GM10847 (cell line): ENCODE data around the gene CARD10.

ENCODE experiments used
- POLR2A ChIP-seq: IDR thresholded peaks from 2 replicates; pipeline ENCODE4 v1.6.1; 2011; ENCODE audit not compliant: insufficient read length; ENCODE audit errors: extremely low read depth

The CARD10 gene

DNA sequence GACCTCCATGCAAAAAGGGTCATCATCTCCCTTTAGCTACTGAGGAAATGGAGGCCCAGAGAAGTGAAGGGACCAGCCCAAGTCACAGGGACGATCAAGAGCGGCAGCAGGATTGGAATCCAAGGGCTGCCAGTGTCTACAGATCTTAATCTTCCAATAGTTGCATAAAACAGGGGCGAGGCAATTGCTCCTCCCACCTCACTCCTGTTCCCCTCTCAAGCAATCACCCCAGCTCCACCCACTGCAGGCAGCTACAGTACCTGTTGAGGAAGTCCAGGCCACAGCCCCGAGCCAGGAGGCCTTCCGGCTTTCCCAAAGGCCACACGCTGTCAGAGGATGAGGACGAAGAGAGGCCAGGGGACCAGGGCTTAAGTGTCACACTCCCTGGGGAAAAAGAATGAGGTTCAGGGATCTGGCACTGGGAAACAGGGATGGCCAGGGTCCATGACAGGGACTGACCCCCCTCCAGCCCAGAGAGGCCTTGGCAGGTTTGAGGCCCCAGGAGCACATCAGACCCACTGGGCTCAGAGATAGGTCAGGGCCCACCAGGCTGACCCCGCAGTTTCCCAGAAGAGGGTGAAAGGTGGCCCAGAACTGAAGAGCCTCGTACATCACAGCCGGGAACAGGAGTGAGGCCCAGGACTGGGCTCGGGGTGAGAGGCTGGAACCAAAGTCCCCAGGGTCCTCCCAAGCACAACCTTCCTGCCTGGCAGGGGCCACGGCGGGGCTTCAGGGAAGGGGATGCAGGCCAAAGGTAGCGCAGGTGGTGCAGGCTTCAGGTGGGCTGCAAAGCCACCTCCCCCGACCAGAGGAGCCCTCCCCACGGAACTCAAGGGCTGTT lies 16.7 kb downstream of the CARD10 start:
- TF ChIP-seq POLR2A: no peak

DNA sequence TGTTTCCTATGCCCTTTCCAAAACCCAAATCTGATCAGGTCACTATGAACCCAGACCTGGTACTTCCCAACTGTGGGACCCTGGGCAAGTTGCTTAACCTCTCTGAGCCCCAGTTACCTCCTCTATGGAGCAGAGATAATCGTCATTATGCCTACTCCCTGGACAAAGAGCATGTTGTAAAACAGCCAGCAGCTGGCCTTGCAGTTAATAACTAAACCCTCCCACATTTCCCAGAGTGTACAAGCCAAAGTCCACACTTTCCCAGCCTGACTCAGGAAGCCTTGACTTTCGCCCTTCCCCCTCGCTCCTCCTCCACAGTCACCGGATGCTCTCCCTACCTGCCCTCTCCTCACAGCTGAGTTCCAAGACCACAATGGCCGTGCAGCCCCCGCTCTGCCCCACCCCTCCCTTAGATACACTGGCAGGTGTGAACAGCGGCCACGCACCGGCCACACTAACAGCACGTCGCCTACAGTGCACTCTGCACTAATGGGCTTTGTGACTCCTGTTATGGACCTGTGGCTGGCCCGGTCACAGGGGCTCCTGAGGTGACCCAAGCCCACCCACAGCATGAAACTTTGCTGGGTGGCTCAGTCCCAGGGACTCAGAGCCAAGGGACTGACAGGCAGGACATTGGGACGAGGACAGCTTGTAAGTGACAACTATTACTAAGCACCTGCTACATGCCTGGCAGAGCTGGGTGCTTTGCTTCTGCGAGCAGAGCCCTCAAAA lies 17.4 kb downstream of the CARD10 start:
- TF ChIP-seq POLR2A: no peak

DNA sequence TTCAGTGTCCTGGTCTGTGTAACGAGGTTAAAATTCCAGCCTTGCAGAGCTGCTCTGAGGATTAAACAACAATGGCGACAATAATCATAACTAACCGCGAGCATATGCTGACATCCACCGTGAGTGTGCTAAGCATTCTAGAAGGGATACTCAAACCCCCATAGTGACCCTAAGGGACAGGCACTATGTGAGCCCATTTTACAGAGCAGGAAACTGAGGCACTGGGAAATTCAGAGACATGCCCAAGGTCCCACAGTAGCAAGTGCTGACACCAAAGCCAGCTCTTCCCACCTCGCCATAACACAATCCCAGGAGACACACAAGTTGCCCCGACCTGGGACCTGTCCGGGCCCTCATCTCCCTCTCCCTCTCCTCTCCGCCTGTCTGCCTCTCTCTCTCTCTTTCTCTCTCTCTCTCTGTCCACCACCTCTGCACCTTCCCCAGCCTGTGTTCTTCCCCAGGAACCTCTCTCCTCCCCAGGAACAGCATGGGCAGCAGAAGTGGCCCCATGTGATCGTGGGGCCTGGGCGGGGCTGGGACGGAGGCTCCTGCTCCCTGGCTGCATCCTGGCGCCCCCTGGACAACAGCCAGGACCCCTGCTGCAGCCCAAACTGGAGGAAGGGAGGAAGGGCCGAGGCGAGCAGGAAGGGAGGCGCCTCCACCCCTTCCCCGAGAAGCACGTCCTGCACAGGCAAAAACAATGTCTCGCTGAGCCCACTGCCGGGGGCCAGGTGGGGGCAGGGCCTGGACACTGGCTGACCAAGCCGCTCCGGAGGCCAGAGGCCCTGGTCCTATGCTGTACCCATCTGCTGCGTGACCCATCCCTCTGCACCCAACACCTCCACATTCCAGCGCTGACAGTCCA lies 18.2 kb downstream of the CARD10 start:
- no peak for TF ChIP-seq POLR2A

DNA sequence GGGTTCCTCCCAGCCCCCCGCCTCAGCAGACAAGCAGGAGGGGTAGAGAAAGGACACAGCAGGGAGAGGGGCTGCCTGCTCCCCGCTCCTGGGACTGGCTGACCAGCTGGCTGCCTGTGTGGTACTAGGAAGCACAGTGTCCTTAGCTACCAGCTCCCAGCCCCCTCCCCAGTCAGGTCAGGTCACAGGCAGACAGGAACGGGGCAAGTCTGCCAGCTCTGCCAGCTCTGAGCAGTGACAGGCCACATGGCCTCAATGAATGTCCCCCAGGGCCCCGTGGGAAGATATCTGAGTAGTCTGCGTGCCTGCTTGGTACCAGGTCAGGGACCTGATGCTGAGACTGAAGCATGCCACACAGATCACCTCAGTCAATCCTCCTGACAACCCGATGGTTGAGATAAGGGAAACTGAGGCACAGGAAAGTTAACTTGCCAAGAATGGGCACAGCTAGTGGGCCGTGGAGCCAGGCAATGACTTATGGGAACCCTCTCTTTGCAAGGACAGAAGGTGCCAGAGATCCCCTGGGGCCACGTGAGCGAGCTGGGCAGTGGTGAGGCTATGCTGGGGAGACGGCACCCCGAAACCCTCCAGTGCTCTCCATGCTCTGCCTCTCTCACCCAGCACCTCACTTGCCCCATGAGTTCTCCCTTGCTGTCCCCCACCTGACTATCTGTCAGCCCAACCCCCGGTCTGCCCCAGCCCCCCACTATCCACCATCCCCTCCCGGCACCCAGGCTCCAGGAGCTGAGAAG lies 19.2 kb downstream of the CARD10 start:
- no peak for TF ChIP-seq POLR2A

DNA sequence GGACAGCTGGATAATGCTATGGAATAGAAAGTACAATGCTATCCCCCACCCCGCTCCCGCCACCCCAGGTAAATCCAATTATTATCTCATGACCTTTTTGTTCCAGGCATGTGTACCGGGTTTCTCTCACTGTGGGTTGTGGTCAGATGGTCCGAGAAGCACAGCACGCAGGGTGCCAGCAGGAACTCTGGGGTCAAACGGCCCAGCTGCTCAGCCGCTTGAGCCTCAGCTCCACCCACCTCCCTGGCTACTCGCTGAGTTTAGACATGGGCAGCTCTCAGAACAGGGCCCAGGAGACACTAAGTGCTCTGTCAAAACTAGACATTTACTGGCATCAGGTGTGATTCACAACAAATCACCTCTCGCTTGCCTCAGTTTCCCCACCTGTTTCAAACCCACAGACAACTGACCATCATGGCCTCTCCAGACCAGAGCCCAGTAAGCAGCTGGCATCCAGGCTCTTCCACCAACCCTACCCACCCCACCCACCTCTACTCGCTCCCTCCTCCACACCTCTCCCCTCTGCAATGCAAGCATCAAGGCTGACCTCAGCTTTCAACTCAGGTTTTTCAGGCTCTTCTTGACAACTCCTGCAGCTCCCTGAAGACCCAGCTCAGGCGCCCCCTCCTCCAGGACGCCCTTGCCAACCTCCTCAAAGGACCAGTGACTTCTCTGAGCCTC lies 20.0 kb downstream of the CARD10 start:
- no peak for TF ChIP-seq POLR2A

DNA sequence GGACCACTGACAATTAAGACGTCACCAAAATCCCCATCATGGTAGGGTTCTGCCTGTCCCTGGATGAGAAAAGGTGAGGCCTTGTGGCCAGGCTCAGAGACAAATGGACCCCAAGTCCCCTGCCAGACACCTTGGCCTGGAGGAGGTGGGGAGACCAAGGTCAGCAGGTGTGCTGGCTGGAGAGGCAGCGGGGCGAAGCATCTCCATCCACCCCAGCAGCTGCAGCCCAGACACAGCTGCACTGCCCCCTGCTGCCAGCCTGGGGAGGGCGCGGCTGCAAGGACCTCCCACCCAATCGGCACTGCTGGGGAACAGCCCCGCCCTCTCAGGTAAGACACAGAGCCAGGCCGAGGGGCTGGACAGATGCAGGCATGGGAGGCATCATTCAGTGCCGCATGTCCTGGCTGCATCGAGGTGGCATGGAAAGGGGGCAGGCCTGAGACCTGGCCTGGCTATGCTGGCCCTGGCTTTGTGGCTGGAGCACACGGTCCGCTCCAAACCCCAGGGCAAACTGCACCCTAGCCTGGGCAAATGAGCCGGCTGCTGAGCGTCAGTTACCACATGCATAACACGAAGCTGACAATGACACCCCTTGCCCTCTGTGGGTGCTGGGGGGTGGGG lies 20.8 kb downstream of the CARD10 start:
- TF ChIP-seq POLR2A: no peak

DNA sequence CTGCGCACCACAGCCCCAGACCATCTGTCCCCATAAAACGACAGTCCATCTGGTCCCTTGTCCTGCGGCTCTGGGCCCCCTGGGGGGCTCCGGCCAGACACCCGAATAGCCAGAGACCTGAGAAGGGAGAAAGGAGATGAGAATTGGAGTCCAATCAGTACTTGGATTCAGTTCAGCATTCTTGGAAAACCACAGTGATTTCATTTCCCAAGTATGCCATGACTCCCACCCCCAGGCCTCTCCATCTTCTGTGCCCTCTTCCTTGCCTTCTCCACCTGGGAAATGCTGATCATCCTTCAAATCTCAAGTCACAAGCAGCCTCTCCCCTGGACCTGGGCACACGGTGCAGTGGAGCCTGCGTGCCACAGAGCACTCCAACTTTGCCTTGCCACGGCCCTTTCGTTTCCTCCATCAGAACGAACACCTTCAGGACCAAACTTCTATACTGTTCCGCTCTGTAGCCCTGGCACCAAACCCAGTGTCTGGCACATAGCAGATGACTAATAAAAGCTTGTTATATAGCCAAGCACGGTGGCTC lies 22.1 kb downstream of the CARD10 start:
- no peak for TF ChIP-seq POLR2A

DNA sequence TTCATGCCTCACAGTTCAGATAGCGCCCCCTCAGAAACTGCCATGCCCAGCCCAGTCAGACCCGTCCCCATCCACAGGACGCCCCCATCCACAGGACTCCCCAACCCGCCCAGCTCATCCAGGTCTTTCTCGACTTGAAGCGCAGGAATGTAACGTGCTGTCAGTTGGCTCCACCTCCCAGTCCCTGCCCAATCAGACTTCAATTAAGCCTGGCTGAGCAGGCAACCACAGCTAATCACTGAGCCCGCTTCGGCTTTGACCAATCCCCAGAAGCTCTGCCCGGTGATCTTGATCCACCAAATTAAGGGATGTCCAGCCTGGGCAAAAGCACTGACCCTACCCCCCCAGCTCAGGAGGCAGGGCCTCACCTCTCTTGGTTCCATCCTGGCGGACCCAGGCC lies 22.6 kb downstream of the CARD10 start:
- TF ChIP-seq POLR2A: no peak

DNA sequence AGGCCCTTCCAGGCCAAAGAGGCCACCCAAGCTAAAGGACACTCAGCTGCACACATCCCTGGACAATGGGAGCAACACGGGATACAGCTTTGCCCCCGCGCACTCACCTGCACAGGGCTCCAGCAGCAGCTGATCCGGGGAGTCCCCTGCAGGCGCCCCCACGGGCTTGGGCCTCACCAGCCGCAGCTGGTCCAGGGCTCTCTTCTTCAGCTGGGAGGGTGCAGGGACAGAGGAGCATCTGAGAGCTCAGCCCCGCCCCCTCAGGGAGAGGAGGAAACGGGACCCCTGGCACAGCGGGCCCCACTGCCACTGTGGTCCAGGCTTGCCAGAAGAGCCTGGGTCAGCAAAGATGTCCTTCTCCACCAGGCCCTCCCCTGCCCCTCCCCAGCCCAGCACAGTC lies 25.2 kb downstream of the CARD10 start:
- TF ChIP-seq POLR2A: no peak

DNA sequence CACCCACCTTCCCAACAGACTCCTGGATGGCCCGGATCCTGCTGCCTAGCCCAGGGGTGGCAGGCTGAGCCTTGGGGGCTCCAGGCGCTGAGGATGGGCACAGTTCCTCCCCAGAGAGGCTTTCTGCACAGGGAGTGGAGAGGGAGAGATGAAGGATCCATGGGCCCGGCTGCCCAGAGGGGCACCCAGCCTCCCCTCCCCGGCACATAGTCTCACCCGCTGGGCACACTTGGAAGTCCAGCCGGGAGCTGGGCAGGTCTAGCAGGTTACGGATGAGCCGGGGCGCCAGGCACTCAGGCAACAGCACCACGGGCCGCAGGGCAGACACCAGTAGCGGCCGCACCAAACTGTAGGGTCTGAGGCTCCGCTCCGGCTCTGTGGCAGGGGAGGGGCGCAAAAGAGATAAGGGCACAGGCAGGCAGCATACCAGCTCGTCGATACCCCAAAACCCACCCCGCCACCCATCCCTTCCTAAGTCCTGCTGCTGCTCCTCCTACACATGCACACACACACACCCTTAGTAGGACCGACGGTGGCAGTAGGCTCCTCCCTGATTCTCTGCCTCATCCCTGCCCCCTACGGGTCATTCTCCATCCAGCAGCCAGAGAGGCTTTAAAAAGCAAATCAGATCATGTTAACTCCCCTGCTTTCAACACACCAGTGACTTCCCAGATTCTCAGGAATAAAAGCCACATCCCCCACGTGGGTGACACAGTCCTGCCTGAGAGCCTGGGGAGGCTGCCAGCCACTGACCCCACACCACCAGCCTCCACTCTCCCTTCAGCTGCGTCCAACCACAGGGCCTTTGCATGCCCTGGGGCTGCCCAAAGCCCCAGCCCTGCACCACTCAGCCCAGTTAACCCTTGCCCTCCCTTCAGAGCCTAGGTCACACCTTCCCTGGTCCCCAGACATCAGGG lies 26.5 kb downstream of the CARD10 start:
- no peak for TF ChIP-seq POLR2A

DNA sequence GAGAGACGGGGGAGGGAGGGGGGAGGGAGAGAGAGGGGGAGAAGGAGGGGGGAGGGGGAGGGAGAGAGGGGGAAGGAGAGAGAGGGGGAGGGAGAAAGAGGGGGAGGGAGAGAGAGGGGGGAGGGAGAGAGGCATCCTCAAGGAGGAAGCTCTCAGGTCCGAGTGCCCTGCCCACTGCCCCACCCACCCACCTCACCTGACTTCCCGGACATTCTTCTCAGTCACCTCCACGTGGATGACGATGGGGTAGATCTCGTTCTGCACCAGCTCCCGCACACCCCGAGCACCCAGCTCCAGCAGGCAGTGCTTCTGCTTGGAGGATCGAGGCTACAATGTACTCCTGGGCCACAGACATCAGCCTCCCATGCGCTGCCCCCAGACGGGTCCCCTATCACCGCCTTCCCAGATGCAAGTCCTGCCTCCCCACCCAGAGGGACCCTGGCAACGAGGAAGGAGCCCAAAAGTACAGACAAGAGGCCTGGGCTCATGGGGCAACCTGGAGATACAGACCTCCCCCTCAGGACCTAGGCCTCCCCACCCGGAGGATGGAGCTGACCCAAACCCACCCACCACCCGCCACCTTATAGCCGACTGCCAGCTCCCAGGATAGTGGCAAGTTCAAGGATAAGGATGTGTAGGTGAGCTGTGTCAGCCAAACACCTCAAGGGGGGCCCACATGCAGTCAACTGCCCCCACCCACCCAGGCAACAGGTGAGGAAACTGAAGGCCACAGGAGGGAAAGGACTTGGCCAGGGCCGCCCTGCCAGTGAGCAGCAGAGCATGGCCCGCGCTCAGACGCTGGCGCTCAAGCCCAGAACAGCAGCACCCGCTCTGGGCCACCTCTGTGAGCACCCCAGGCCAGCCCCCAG lies 27.4 kb downstream of the CARD10 start:
- TF ChIP-seq POLR2A: no peak

DNA sequence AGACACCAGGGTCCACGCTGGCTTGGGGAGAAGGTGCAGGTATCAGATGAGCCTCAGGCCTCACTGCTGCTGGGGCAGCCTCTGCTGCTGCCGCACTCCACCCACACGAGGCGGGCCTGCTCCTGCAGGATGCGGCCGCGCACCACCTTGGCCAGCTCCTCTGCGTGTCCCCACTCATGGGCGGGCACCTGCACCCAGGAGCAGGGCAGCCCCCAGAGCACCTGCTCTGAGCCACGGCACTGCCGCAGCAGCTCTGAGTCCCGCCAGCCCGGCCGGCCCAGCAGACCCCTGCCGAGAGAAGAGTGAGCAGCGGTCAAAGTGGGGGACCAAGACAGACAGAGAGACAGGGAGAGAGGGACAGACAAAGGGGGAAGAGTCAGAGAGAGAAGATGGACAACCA lies 28.1 kb downstream of the CARD10 start:
- TF ChIP-seq POLR2A: no peak
